Smooth muscle cell (in vitro differentiated cells): ENCODE data around the gene BCAS3. TPM values are rescaled to one million over a fixed set of nuclear protein-coding genes. Genes with fewer than 3 reads are reported as not detected.

ENCODE experiments used
- DNase-seq: peaks from one replicate; lab custom pipeline; 2025; ENCODE audit not compliant: unreplicated experiment; lab: John Stamatoyannopoulos, UW
- H2AFZ ChIP-seq: fragments of 200-600 bp; sonication (generic); 2 replicates; pipeline ENCODE4 v1.6.0; 2016; ENCODE audit warnings: antibody characterized with exemption, low read depth, mild to moderate bottlenecking
- H3F3A ChIP-seq: fragments of 200-600 bp; sonication (generic); 2 replicates; pipeline ENCODE4 v1.6.0; 2017; ENCODE audit warnings: antibody characterized with exemption, low read depth
- H3K27ac ChIP-seq: fragments of 200-600 bp; sonication (generic); 2 replicates; pipeline ENCODE4 v1.5.1; 2016; ENCODE audit warnings: low read depth, mild to moderate bottlenecking
- H3K27me3 ChIP-seq: fragments of 200-600 bp; sonication (generic); 2 replicates; pipeline ENCODE4 v1.6.1; 2016; ENCODE audit warnings: low read depth, mild to moderate bottlenecking
- H3K36me3 ChIP-seq: fragments of 200-600 bp; sonication (generic); 2 replicates; pipeline ENCODE4 v1.5.1; 2016; ENCODE audit warnings: low read depth
- H3K4me1 ChIP-seq: fragments of 200-600 bp; sonication (generic); 2 replicates; pipeline ENCODE4 v1.5.1; 2016; ENCODE audit warnings: low read depth
- H3K4me2 ChIP-seq: fragments of 200-600 bp; sonication (generic); 2 replicates; pipeline ENCODE4 v1.6.0; 2016; ENCODE audit warnings: mild to moderate bottlenecking
- H3K4me3 ChIP-seq: fragments of 200-600 bp; sonication (generic); 2 replicates; pipeline ENCODE4 v1.5.1; 2016; ENCODE audit warnings: mild to moderate bottlenecking
- H3K79me2 ChIP-seq: fragments of 200-600 bp; sonication (generic); 2 replicates; pipeline ENCODE4 v1.6.0; 2016; ENCODE audit warnings: low read depth, mild to moderate bottlenecking
- H3K9ac ChIP-seq: fragments of 200-600 bp; sonication (generic); 2 replicates; pipeline ENCODE4 v1.6.0; 2016; ENCODE audit warnings: low read depth
- H3K9me3 ChIP-seq: fragments of 200-600 bp; sonication (generic); replicated peaks from 2 replicates; pipeline ENCODE4 v1.5.1; 2016; ENCODE audit warnings: low read depth
- H4K20me1 ChIP-seq: fragments of 200-600 bp; sonication (generic); 2 replicates; pipeline ENCODE4 v1.6.0; 2016; ENCODE audit warnings: low read depth
- WGBS: methylation state at CpG from one replicate; pipeline ENCODE4 v1.1.7; 2016; ENCODE audit warnings: low lambda C conversion rate; 5-methylcytosine and 5-hydroxymethylcytosine counted together
- polyA plus RNA-seq: library from polyadenylated mRNA; unstranded; fragments of >200 nt; fragmentation: Nextera tagmentation; extraction: Ambion mirVana; gene quantifications from 2 replicates; pipeline ENCODE4 v1.2.1, GENCODE V29; 2016
- total RNA-seq: library from RNA; depleted of rRNA; stranded (reverse); fragments of >200 nt; gene quantifications from 2 replicates; pipeline ENCODE4 v1.2.3, GENCODE V29; 2014
- TF ChIP-seq, protein P1 (sequence below): fragments of 200-600 bp; sonication (generic); IDR thresholded peaks from 2 replicates; pipeline ENCODE4 v1.5.1; 2017; ENCODE audit warnings: borderline replicate concordance, mild to moderate bottlenecking, antibody characterized with exemption; ENCODE audit not compliant: insufficient read depth, poor library complexity, severe bottlenecking

The BCAS3 gene
- total and polyA plus RNA-seq, 2 experiments from 2014 or later = 17.2 to 54.5 TPM

DNA sequence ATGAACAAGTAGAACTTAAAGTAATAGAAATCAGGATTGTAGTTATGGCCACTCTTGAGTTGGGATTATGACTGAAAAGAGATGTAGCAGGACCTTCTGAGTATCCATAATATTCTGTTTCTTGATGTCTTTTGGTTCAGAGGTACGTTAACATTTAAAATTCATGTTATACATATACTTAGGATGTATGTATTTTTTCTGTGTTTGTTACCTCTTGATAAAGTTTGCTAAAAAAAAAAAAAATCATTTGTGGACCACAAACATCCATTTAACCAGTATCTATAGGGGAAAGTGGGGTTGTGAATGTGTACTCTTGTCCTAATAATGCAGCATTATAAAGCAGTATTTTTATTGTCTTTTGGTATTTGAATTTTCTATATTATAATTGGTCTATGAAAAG is 65.6 kb downstream of the BCAS3 start:
- Histone ChIP-seq H3K27me3 (no peaks in the 10 kb centered on the region), H4K20me1 (no peaks in the 10 kb centered on the region), H3F3A (no peaks in the 10 kb centered on the region), H3K4me2 (peak overlapping the region; percentile 58), H2AFZ (peak overlapping the region; percentile 10), H3K4me3 (peak overlapping the region; percentile 24), H3K79me2 (no peaks in the 10 kb centered on the region), H3K27ac (peak overlapping the region; percentile 81), H3K36me3 (no peaks in the 10 kb centered on the region), H3K9ac (peak overlapping the region; percentile 49), H3K9me3 (no peaks in the 10 kb centered on the region), H3K4me1 (peaks cover 24% of the 10 kb centered on the region)
- TF ChIP-seq, protein P1, sequence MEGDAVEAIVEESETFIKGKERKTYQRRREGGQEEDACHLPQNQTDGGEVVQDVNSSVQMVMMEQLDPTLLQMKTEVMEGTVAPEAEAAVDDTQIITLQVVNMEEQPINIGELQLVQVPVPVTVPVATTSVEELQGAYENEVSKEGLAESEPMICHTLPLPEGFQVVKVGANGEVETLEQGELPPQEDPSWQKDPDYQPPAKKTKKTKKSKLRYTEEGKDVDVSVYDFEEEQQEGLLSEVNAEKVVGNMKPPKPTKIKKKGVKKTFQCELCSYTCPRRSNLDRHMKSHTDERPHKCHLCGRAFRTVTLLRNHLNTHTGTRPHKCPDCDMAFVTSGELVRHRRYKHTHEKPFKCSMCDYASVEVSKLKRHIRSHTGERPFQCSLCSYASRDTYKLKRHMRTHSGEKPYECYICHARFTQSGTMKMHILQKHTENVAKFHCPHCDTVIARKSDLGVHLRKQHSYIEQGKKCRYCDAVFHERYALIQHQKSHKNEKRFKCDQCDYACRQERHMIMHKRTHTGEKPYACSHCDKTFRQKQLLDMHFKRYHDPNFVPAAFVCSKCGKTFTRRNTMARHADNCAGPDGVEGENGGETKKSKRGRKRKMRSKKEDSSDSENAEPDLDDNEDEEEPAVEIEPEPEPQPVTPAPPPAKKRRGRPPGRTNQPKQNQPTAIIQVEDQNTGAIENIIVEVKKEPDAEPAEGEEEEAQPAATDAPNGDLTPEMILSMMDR = no peak
- no peak for DNase-seq
- 90% methylated on average over 1 of the region's 1 CpG for WGBS

DNA sequence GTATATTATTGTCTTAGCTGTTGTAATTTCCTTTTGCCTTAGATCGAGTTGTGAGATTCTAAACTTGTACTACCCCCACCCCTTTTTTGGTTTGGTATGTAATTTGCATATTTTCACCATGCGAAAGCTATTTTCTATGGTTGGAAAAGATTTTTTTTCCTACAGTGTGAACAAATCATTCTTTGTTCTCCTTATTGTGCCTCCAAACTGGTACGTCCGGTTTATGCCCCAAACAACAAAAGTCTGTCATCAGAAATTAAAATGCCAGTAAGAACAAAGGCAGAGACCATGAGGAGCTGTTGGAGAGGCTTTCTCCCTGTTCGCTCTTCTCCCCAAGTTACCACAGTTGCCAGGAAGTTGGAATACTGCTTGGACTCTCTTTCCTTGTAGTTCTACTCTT is 66.1 kb downstream of the BCAS3 start:
- Histone ChIP-seq H3F3A (no peaks in the 10 kb centered on the region), H3K79me2 (no peaks in the 10 kb centered on the region), H3K27me3 (no peaks in the 10 kb centered on the region), H3K4me1 (peaks cover 24% of the 10 kb centered on the region), H4K20me1 (no peaks in the 10 kb centered on the region), H3K27ac (peak overlapping the region; percentile 81), H3K9ac (peak overlapping the region; percentile 49), H2AFZ (peak overlapping the region; percentile 10), H3K36me3 (no peaks in the 10 kb centered on the region), H3K4me2 (peak overlapping the region; percentile 58), H3K9me3 (no peaks in the 10 kb centered on the region), H3K4me3 (peak overlapping the region; percentile 24)
- 34% methylated on average over 5 of the region's 5 CpGs for WGBS
- DNase-seq = no peak
- TF ChIP-seq, protein P1 = no peak

GRCh38 chr17:60744355-60744966 is 66.8 kb downstream of the BCAS3 start:
- H3K79me2 ChIP-seq = no peaks in the 10 kb centered on the region
- H3K36me3 ChIP-seq = no peaks in the 10 kb centered on the region
- H3F3A ChIP-seq = no peaks in the 10 kb centered on the region
- no peaks in the 10 kb centered on the region for H4K20me1 ChIP-seq
- TF ChIP-seq, protein P1 = no peak
- H3K9ac ChIP-seq = peak overlapping the region; percentile 49
- no peaks in the 10 kb centered on the region for H3K9me3 ChIP-seq
- H2AFZ ChIP-seq = peak overlapping the region; percentile 10
- peak overlapping the region; percentile 58 for H3K4me2 ChIP-seq
- no peak for DNase-seq
- H3K27ac ChIP-seq = peak overlapping the region; percentile 81
- H3K4me1 ChIP-seq = peaks cover 24% of the 10 kb centered on the region
- WGBS = 47% methylated on average over 3 of the region's 3 CpGs
- H3K4me3 ChIP-seq = peak overlapping the region; percentile 24
- no peaks in the 10 kb centered on the region for H3K27me3 ChIP-seq

DNA sequence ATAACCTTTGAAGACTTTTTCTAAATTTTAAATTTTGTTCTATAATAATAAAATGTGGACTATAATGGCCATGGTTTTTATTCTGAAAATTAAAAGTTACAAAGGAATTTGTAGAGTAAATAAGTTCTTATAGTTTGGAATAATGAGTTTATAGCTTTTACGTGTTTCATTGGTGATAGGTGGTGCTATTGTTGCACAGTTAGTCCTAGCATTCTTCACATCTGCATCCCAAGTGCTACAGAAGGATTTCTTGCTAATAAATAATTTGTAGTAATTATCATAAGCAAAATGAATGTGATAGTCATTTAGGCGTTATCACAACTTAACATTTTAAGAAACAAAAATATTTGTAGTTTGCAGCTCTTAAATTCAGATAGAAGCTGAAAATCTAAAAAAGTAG is 67.9 kb downstream of the BCAS3 start:
- H3K4me3 ChIP-seq = no peak overlapping the region
- H3K36me3 ChIP-seq = no peaks in the 10 kb centered on the region
- H3K27me3 ChIP-seq = no peaks in the 10 kb centered on the region
- no peaks in the 10 kb centered on the region for H4K20me1 ChIP-seq
- 76% methylated on average over 2 of the region's 2 CpGs for WGBS
- DNase-seq = no peak
- H3K4me2 ChIP-seq = no peak overlapping the region
- TF ChIP-seq, protein P1 = no peak
- H3K9ac ChIP-seq = no peak overlapping the region
- H3K9me3 ChIP-seq = no peaks in the 10 kb centered on the region
- H3K4me1 ChIP-seq = peaks cover 24% of the 10 kb centered on the region
- no peak overlapping the region for H3K27ac ChIP-seq
- no peaks in the 10 kb centered on the region for H3F3A ChIP-seq
- no peak overlapping the region for H2AFZ ChIP-seq
- H3K79me2 ChIP-seq = no peaks in the 10 kb centered on the region
